ENCODE results near the gene MACO1. TPM values are rescaled to one million over a fixed set of nuclear protein-coding genes. Genes with fewer than 3 reads are reported as not detected.

Gene MACO1
- total RNA-seq, 4 donors from 2014 or later = 13.0 to 19.7 (median 16.3) TPM

DNA sequence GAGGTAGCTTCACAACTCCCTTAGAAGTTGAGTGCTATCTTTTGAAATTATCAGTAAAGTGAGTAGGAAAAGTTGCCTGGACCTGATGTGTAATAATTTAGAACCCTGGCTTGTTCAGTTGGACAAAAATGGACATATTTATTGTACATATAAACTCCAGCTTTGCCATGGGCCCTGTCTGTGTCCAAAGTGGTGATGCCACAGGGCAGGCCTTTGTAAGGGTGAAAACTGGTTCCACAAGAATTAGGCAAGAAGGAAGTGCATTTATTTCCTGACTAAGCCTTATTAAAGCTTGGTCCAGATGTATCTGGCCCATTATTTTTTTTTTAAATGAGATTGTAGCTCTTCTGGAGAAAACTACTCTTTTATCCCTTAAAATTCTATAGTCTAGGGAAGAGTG is 47.9 kb downstream of the MACO1 start:
- TF ChIP-seq, protein P1, sequence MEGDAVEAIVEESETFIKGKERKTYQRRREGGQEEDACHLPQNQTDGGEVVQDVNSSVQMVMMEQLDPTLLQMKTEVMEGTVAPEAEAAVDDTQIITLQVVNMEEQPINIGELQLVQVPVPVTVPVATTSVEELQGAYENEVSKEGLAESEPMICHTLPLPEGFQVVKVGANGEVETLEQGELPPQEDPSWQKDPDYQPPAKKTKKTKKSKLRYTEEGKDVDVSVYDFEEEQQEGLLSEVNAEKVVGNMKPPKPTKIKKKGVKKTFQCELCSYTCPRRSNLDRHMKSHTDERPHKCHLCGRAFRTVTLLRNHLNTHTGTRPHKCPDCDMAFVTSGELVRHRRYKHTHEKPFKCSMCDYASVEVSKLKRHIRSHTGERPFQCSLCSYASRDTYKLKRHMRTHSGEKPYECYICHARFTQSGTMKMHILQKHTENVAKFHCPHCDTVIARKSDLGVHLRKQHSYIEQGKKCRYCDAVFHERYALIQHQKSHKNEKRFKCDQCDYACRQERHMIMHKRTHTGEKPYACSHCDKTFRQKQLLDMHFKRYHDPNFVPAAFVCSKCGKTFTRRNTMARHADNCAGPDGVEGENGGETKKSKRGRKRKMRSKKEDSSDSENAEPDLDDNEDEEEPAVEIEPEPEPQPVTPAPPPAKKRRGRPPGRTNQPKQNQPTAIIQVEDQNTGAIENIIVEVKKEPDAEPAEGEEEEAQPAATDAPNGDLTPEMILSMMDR (IDR thresholded peaks at IDR 0.05; ENCODE audit: low read depth) = no peak

- TF ChIP-seq, protein P1 (IDR thresholded peaks at IDR 0.05; ENCODE audit: low read depth) = no peak
These were observed 50.9 kb downstream of the MACO1 start for GRCh38 chr1:25481625-25482024.

DNA sequence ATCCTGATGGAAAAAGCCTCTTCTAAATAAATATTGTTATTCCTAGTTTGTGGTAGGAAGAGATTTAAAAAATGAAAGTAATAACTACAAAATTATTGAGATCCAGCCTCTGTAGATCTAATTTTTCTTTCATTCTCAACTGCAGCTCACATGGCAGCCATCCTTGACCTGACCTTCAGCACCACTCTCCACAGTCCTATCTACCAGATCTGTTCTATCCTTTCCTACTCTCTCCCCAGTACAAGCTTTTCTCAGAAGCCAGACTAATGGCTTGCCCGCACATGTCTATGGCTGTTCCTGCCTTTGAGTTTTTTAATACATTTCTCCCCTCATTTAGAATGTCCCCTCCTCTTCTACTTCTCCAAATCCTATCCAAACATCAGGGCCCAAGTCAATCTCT is 51.5 kb downstream of the MACO1 start:
- TF ChIP-seq, protein P1 (IDR thresholded peaks at IDR 0.05; ENCODE audit: low read depth) = no peak

DNA sequence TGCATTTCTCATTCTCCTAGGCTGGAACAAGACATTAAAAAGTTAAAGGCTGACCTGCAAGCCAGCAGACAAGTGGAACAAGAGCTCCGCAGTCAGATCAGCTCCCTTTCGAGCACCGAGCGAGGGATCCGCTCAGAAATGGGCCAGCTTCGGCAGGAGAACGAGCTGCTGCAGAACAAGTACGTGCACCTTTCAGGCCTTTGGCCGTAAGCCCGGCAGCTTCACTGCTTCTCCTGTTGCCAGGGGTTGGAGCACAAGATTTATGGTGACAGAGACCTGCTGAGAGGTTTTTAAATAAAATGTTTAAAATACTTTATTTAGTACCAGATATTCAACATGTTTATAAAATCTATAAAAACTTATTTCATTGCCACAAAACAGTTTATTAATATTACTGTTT is 53.4 kb downstream of the MACO1 start:
- TF ChIP-seq, protein P1 (IDR thresholded peaks at IDR 0.05; ENCODE audit: low read depth) = no peak

- TF ChIP-seq, protein P1 (IDR thresholded peaks at IDR 0.05; ENCODE audit: low read depth) = no peak
These were observed 53.8 kb downstream of the MACO1 start for GRCh38 chr1:25484533-25484932.

DNA sequence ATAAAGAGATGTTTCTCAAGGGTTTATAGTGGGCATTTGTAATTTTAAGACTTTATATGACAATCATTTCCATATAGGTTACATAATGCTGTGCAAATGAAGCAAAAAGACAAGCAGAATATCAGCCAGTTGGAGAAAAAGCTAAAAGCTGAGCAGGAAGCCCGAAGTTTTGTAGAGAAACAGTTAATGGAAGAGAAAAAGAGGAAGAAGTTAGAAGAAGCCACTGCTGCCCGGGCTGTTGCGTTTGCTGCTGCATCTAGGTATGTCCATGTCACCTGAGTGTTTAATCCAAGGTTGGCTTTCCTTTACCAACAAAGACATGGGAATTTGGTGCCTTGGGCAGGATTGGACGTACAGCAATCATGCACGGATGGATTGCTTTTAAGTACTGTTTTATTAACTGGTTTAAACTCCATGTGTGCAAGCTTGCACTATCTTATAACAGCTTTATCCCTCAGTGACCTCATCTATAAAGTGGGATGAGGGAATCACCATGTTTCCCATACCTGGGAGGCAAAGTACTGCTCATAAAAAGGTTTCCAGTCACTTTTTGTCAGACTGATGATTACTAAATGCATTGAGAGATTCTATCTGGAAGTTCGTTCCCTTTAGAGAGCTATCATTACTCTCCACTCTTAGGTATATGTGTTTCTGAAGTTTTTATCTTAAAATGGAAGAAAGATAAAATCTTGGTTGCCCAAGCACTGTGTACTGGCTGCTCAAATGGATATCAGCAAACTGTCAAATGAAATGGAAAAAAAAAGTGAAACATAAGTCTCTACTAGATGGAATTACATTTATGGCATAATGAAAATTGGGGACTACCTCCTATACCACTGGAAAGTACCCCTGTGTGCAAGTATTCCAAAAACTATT is 55.1 kb downstream of the MACO1 start:
- TF ChIP-seq, protein P1 (IDR thresholded peaks at IDR 0.05; ENCODE audit: low read depth) = no peak

- TF ChIP-seq, protein P1 (IDR thresholded peaks at IDR 0.05; ENCODE audit: low read depth) = no peak
These were observed 55.9 kb downstream of the MACO1 start for GRCh38 chr1:25486602-25487001.

Measured in subcutaneous adipose tissue (tissue), 4 donors.